ENCODE measurements around the gene TMEM37. TPM values are rescaled to one million over a fixed set of nuclear protein-coding genes. Genes with fewer than 3 reads are reported as not detected.

TMEM37 gene
- total RNA-seq, 3 donors from 2014 or later, result 8.8 to 43.2 (median 9.4) TPM

DNA sequence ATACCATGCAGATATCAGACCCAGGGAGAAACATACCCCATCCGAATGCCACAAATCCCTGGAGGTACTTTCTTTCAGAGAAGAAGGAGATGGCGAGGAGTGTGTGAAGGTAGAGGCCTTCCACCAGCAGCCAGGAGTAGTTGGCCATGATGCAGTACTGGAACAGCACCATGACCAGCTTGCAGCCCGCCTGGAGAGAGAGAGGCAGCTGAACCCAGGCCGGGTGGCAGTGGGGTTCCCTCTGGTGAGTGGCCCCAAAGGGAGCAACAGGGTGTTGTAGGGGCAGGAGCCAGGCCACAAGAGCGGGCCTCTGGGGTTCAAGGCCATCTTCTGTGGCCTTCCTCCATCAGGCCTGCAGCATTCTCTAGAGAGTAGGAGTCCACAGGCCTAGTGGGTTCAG is 30.2 kb downstream of the TMEM37 start:
- no peaks in the 10 kb centered on the region for H3K36me3 ChIP-seq
- no peaks in the 10 kb centered on the region for H3K27me3 ChIP-seq
- H3K4me3 ChIP-seq, result no peak overlapping the region
- H3K4me1 ChIP-seq, result no peaks in the 10 kb centered on the region
- no peaks in the 10 kb centered on the region for H3K9me3 ChIP-seq
- TF ChIP-seq, protein P1, sequence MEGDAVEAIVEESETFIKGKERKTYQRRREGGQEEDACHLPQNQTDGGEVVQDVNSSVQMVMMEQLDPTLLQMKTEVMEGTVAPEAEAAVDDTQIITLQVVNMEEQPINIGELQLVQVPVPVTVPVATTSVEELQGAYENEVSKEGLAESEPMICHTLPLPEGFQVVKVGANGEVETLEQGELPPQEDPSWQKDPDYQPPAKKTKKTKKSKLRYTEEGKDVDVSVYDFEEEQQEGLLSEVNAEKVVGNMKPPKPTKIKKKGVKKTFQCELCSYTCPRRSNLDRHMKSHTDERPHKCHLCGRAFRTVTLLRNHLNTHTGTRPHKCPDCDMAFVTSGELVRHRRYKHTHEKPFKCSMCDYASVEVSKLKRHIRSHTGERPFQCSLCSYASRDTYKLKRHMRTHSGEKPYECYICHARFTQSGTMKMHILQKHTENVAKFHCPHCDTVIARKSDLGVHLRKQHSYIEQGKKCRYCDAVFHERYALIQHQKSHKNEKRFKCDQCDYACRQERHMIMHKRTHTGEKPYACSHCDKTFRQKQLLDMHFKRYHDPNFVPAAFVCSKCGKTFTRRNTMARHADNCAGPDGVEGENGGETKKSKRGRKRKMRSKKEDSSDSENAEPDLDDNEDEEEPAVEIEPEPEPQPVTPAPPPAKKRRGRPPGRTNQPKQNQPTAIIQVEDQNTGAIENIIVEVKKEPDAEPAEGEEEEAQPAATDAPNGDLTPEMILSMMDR (IDR thresholded peaks at IDR 0.05), result no peak
- no peak for TF ChIP-seq POLR2A (IDR thresholded peaks at IDR 0.05)
- TF ChIP-seq POLR2AphosphoS5 (IDR thresholded peaks at IDR 0.05), result no peak
- intact Hi-C loops (cut with DNase I; ENCODE audit: low total_unique reads), result no loop called here
- no peak for DNase-seq (ENCODE audit: low spot score in 2 of 2)
- H3K27ac ChIP-seq, result no peak overlapping the region

DNA sequence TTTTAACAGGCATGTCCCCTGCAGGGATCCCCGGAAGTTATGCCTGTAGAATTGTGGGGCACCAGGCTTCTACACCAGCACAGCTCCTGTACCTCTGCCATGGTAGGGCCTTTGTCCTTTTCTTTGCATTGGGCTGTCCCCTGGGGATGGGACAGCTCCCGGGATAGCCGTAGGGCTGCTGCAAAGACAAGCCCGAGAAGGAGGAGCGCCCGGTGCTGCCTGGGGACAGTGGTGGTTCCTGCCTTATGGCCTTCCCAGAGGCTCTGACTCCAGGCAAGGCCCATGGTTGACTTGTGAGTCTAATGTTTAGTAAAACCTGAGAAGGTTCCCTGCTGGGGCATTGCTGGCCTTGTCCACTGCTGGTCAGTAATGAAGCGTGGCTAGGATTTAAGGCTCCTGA is 30.9 kb downstream of the TMEM37 start:
- H3K9me3 ChIP-seq, result no peaks in the 10 kb centered on the region
- TF ChIP-seq, protein P1 (IDR thresholded peaks at IDR 0.05), result no peak
- TF ChIP-seq POLR2A (IDR thresholded peaks at IDR 0.05) (no peak), POLR2AphosphoS5 (IDR thresholded peaks at IDR 0.05) (no peak)
- no peak overlapping the region for H3K4me3 ChIP-seq
- H3K27ac ChIP-seq, result no peak overlapping the region
- no peaks in the 10 kb centered on the region for H3K36me3 ChIP-seq
- DNase-seq (ENCODE audit: low spot score in 2 of 2), result no peak
- H3K4me1 ChIP-seq, result no peaks in the 10 kb centered on the region
- H3K27me3 ChIP-seq, result no peaks in the 10 kb centered on the region
- intact Hi-C loops (cut with DNase I; ENCODE audit: low total_unique reads), result no loop called here

DNA sequence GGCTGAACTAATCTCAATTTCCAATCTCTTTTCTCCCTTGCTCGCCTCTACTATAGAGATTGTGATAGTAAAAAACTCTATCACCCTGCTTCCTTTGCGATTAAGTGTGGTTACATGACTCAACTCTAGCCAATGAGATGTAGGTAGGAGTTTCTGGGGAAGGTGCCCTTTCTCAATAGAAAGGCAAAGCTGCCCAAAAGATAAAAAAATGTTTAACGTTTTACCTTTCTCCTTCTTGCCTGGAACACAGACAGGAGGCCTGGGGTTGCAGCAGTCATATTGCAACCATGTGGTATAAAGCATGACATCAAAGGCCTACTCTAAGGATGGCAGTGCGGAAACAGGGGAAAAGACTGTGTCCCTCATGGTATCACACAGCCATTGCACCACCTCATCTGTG is 31.5 kb downstream of the TMEM37 start:
- H3K4me3 ChIP-seq, result no peak overlapping the region
- intact Hi-C loops (cut with DNase I; ENCODE audit: low total_unique reads), result no loop called here
- H3K4me1 ChIP-seq, result no peaks in the 10 kb centered on the region
- no peaks in the 10 kb centered on the region for H3K9me3 ChIP-seq
- no peak for TF ChIP-seq POLR2AphosphoS5 (IDR thresholded peaks at IDR 0.05)
- TF ChIP-seq, protein P1 (IDR thresholded peaks at IDR 0.05), result no peak
- TF ChIP-seq POLR2A (IDR thresholded peaks at IDR 0.05), result no peak
- H3K27ac ChIP-seq, result no peak overlapping the region
- no peaks in the 10 kb centered on the region for H3K36me3 ChIP-seq
- no peak for DNase-seq (ENCODE audit: low spot score in 2 of 2)
- no peaks in the 10 kb centered on the region for H3K27me3 ChIP-seq

DNA sequence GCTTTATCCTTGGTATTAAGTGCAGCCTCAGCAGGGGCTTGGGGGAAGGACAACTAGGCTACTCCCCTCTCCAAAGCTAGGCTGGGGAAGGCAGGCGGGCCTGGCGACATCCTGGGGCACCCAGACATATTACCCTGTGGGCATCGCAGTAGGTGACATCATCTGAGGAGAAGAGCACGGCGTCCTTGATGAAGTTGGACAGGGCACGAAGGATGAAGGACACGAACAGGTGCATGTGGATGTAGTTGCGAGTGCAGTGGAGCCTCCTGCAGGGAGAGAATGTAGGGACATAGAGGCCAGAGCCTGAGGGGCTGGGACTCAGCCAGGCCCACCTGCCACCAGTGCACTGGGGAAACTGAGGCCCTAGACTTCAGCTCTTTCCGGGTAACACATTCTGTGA is 32.3 kb downstream of the TMEM37 start:
- Histone ChIP-seq H3K4me3 (no peak overlapping the region), H3K4me1 (no peaks in the 10 kb centered on the region), H3K27ac (no peak overlapping the region), H3K27me3 (no peaks in the 10 kb centered on the region), H3K9me3 (no peaks in the 10 kb centered on the region), H3K36me3 (no peaks in the 10 kb centered on the region)
- no peak for DNase-seq (ENCODE audit: low spot score in 2 of 2)
- no peak for TF ChIP-seq POLR2AphosphoS5 (IDR thresholded peaks at IDR 0.05)
- TF ChIP-seq, protein P1 (IDR thresholded peaks at IDR 0.05), result no peak
- no peak for TF ChIP-seq POLR2A (IDR thresholded peaks at IDR 0.05)
- intact Hi-C loops (cut with DNase I; ENCODE audit: low total_unique reads), result no loop called here

DNA sequence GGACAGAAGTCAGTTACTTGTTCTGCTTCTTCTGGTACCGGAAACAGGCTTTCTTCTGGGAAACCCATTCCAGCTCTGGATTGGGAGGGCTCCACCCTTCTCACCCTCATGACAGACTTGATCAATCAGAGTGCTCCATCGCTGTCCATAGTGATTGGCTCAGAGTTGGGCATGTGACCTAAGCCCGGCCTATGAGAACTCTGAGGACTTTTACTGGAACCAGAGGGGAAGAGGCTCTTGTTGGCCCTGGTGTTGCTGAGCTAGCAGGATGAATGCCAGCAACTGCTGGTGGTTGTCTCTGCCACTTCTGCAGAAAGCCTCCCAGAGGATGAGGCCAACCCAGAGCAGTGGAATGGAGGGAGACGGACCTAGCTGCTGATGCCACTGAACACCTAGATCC is 33.3 kb downstream of the TMEM37 start:
- DNase-seq (ENCODE audit: low spot score in 2 of 2), result no peak
- Histone ChIP-seq H3K36me3 (no peaks in the 10 kb centered on the region), H3K9me3 (no peaks in the 10 kb centered on the region), H3K27ac (no peak overlapping the region), H3K27me3 (no peaks in the 10 kb centered on the region), H3K4me3 (no peak overlapping the region), H3K4me1 (no peaks in the 10 kb centered on the region)
- intact Hi-C loops (cut with DNase I; ENCODE audit: low total_unique reads), result no loop called here
- TF ChIP-seq, protein P1 (IDR thresholded peaks at IDR 0.05), result no peak
- TF ChIP-seq POLR2A (IDR thresholded peaks at IDR 0.05) (no peak), POLR2AphosphoS5 (IDR thresholded peaks at IDR 0.05) (no peak)
